ACHN (cell line): ENCODE results near the gene CFL2.
"Not testable (repeated sequence)": the region's sequence is repeated elsewhere in the genome, so short reads cannot be mapped to it uniquely, and the experiment has no call there.

Experiments used
- DNase-seq: peaks from one replicate; pipeline ENCODE4 v3.0.0-alpha.2; 2015
- in situ Hi-C: cut with HindIII; loops from 2 replicates; pipeline ENCODE4 v1.10.0; 2017; ENCODE audit warnings: low sequenced_read_pairs, low pct_ligation_motif_present, low pct_unique_long_range_greater_than_20kb

The CFL2 gene

DNA sequence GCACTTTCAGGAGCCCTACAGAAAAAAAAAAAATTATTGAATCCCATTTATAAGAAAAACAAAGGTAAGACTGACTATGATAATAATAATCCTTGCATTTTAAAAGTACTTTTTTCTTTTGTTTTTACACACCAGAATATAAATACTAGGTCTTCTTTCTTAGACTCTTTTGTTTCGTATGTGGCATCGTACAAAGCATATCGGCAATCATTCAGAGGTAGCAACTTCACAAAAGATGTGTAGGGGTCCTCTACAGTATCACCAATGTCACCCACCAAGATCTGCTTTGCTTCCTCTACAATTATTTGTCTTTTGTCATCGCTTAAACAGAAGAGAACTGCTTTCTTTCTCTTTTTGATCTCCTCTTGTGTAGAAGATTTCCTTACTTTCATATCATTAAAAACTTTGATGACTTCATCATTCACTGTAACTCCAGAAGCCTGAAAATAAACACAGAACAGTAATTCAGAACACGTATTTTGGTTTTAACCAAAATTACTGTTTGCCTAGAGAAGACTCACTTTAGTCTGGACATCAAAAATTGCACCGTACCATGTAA, 1.2 kb downstream of the CFL2 start:
- in situ Hi-C loops, result no loop called here

GRCh38 chr14:34711796-34712712, 2.3 kb downstream of the CFL2 start:
- in situ Hi-C loops, result no loop called here

More for the DNA sequence above, 1.2 kb downstream of the CFL2 start:
- DNase-seq, result no peak

DNA sequence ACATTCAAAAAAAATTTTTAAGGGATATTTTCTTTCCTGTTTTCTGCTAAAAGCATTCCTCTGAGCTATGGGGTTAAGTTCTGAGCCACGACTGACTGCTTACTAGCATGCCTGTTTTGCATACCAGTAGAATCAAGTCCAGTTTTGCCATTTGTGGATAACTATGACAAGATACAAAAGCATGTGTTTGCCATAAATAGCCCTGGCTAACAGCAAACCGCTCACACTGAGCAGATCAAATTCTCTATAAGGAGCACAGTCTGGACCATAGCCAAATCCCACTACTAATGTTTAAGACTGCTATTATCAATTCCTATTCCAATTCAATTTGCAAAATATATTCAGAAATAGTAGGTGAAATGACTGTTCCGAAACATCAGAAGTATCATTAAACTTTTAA, 3.2 kb downstream of the CFL2 start:
- in situ Hi-C loops, result no loop called here
- DNase-seq, result no peak

More at GRCh38 chr14:34711796-34712712, 2.3 kb downstream of the CFL2 start:
- no peak for DNase-seq

DNA sequence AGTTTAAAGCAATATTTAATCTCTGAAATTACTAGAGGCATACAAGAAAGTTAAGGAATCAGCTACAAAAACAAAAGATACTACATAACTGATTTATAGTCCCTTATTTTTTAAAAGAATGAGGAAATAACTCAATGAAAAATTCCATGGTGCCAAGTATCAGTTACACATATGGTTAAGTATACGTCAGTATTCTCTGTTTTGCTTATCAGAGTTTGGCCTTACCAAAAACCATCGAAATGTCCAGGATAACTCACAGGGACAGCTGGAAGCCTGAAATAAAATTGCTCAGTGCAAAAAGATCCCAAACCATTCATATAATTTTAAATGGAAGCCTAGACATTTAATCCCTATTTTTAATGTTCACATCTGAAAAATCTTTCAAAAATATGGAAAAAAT, 3.6 kb downstream of the CFL2 start:
- in situ Hi-C loops, result no loop called here
- DNase-seq, result no peak

DNA sequence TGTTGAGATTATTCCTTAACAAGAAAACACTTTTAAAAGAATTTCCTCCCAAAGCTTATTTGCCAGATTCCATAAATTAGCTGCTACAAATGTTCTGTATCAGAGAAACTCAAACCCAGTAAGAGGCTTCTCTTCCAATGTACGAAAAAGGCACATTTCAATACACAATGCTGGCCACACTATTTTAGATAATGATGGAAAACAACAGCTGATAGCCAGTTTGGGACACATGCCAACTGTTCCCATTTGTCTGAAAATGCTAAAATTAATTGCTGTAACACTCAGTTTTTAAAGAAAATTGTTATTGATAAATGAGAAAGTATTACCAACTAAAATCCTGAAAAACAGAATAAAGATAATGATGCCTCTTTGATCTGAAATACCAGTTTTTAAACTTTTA, 4.4 kb downstream of the CFL2 start:
- in situ Hi-C loops, result no loop called here
- no peak for DNase-seq

DNA sequence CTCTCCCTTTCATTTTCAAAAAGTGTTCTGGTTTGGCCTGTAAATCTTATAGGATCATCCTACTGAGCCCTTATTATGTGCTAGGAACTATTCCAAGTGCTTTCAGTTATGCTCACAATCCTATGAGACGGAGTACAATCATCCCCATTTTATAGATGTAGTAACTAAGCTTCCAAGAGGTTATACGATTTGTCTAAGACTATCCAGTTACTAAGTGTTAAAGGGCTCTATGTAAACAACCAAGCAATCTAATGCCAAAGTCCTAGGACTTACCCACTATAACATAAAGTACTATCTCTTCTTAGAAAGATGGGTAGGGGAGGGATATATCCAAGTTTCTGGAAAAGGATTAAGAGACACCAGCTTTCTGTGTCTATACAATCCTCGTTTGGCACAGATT, 6.7 kb downstream of the CFL2 start:
- no peak for DNase-seq
- in situ Hi-C loops, result no loop called here

DNA sequence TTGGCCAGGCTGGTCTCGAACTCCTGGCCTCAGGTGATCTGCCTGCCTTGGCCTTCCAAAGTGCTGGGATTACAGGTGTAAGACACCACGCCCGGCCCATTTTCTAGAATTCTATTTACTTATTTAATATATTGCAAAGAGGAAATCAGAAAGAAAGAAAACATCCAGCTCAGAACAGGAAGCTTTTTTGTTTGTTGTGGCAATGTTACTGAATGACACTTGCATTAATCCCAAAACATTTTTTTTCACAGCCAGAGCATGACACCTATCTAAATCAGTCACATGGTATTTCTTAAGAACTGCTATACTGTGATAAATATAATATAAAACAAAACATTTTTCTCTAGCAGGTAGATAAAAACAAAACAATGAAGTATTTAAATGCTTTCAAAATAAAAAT, 12.6 kb downstream of the CFL2 start:
- in situ Hi-C loops, result no loop called here
- DNase-seq, result no peak

DNA sequence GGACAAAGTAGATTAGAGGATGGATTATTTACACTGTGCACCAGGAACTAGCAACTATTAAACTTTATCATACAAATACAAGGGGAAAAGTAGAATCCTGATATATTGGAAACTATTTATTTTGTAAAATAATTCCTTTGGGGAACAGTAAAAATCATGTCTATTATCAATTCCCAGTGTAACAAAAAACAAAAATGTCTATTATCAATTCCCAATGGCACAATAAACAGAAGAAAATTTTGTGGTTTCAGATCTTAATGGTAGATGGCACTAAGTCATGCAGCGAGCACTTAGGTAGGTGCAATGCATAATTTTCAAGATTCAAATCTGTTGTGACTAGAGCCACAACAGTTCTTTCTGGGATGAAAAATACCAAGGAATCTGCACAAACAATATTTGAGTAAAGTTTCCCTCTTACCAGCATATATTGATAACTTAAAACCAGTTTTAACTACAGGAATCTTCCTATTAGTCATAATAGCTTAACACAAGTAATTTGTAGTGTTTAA, 13.7 kb downstream of the CFL2 start:
- no peak for DNase-seq
- in situ Hi-C loops, result no loop called here

DNA sequence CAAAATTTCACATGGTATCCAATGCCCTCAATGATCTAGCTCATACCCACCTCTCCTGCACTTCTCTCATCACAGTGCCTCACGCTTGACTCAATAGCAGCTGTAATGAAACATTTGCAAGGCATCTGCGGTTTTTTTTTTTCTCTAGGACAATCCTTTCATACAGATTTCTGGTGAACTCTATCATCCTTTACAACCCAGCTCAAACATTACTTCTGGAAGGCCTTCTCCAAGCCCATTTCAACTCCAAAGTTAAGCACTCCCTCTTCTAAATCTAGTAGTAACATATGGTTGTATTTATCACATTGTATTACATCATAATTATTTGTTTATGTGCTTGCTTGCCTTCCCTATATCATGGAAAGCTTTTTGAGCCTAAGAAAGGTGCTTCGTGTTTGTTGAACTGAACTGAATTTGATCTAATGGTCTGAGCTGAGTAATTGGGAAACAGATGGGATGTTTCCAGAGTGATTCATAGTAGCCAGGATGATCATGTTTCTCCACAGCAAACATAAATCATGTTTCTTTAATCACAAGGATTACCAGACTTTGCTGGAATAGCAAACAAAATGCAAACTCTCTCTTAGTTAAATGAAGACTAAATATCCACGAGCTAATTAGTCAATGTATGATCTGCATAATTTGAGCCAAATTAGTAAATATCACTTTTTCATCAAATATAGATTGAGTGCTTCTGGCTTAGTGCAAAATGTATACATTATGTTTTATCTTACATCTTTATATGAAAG, 14.3 kb downstream of the CFL2 start:
- in situ Hi-C loops, result no loop called here
- peak; percentile 83 for DNase-seq

GRCh38 chr14:34694216-34694615, 20.2 kb downstream of the CFL2 start:
- in situ Hi-C loops, DNase-seq: not testable (repeated sequence)

DNA sequence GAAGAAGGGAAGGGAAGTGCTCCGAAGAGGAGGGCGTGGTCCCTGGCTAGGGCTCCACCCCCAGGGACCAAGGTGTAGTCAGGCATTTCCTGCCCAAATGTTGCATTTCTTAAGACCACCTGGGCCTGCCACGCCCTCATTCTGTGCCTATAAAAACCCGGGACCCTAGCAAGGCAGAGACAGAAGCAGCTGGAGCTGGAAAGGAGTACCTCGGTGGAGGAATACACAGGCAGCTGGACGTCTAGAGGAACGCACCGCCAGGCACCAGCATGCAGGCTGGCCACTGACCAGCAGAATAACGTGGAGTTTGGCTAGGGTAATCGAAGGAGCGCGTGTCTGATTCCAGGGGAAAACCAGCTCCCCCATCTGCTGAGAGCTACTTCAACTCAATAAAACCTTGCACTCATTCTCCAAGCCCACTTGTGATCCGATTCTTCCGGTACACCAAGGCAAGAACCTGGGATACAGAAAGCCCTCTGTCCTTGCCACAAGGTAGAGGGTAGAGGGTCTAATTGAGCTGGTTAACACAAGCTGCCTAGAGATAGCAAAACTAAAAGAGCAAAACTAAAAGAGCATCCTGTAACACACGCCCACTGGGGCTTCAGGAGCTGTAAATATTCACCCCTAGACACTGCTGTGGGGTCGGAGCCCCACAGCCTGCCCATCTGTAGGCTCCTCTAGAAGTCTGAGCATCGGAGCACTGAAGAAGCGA, 21.0 kb downstream of the CFL2 start:
- in situ Hi-C loops, result no loop called here
- peak; percentile 34 for DNase-seq

DNA sequence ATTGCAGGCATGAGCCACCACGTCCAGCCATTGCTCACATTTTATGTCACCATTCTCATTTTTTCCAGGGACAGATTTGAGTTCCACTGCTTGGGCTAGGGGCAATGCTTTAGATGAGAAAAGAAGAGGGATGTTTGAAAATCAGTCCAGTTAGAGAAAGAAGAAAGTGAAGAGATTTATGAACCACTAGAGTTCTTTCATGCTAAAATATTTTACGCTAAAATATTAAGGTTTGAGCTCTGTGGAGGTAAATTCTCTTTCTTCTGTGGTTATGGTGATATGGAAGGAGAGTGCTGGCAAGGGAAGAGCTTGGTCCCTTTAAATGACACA, 21.5 kb downstream of the CFL2 start:
- in situ Hi-C loops, result no loop called here
- DNase-seq, result no peak

DNA sequence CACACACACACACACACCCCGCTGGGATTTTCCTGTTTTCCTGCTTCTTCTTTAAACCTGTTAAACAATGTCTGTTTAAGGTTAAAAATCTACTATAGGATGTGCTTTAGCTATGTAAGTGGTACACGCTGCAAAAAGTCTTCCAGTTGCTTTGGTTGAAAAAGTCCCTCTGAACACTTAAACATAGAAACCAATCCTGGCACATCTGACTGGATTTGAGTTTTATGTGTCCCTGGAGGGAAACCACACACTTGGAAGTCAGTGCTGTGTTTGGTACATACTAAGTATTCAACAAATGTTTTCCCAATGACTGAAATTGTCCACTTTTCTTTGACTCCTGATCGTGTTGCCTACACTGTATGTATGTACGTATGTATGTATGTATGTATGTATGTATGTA, 22.0 kb downstream of the CFL2 start:
- DNase-seq, result no peak
- in situ Hi-C loops, result no loop called here

DNA sequence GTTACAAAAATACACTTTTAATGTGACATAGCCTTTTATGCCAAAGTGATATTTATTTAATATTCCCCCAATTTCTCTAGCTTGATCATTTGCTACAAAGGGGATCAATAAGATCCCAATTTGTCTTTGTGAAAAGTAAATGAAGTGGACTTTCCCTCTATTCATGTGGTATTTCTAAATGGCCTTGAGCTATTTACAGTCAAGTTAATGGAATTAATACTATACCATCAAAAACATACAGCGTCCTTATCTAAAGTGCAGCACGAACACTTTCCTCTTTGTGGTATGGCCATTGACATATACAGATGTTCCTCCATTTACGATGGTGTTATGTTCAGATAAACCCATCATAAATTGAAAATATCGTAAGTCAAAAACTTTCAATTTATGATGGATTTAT, 23.2 kb downstream of the CFL2 start:
- in situ Hi-C loops, result no loop called here
- no peak for DNase-seq

DNA sequence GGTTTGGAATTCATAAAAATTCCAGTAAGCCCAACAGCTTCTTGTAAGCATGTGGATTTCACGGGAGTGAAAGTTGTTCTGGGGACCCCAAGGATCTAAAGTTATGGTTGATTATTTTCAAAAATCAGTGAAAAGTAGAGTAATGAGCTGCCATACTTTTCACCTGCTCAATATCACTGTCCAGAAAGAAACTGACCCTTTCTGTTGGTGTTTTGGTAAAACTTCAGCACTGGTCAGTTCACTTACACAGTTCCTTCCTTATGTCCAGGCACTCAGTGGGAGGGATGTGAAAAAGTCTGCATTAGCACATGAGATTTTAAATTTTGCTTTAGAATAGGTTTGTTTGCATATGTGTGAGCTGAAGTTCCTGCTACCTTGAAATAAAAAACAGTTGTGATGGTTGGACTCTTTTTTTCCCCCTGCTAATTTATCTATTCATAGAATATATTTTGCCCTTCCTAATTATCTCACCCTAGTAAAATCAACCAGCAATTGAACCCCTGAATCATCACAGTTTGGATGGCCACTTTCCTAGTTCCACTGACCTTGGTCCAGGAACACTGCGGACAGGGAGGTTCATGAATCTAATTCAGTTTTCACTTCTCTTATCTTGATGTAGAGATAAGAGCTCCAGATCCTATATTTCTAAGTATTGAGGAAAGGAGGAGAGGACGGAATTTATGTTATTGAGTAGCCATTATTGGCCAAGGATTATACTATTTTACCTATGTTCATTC, 25.8 kb downstream of the CFL2 start:
- no peak for DNase-seq
- in situ Hi-C loops, result no loop called here

DNA sequence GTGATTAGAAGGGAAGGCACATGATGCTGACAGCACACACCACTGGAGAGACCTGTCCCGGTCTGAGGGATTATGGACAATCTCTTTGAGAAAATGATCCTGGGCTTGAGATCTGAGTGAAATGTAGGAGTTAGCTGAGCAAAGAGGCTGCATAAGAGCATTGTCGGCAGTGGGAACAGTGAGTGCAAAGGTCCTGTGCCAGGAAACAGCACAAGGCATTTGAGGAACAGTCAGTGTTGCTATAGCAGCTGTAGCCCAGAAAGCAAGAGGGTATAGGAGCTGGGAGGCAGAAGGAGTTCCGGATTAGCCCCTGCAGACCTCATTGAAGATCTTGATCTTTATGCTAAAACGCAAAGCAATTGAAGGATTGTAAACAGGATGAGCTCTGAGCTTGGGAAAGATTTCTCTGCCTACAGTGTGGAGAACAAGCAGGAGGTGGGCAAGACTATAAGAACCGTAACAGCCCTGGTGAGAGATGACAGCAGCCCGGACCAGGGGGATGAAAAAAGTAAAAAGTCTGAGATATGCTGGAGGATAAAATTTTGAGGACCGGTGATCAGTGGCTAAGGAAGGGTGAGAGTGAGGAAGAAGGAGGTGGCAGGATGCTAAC, 28.5 kb downstream of the CFL2 start:
- DNase-seq, result no peak
- in situ Hi-C loops, result no loop called here

DNA sequence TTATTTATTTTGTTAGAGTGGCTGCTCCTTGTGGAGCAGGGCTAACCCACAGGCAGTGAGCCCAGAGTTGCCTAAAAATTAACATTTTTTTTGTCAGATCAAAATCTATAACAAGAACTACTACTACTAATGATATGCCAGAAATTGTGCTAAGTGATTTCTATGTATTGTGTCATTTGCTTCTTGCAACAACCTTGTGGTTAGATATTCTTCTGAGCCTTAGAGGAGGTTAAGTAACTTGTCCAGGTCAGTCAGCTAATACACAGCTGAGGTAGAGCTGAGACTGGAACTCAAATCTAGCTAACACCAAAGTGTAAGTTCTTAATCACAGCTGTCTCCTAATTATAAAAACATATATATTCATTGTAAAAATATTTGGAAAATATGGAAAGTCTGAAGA, 29.8 kb downstream of the CFL2 start:
- DNase-seq, result no peak
- in situ Hi-C loops, result no loop called here

DNA sequence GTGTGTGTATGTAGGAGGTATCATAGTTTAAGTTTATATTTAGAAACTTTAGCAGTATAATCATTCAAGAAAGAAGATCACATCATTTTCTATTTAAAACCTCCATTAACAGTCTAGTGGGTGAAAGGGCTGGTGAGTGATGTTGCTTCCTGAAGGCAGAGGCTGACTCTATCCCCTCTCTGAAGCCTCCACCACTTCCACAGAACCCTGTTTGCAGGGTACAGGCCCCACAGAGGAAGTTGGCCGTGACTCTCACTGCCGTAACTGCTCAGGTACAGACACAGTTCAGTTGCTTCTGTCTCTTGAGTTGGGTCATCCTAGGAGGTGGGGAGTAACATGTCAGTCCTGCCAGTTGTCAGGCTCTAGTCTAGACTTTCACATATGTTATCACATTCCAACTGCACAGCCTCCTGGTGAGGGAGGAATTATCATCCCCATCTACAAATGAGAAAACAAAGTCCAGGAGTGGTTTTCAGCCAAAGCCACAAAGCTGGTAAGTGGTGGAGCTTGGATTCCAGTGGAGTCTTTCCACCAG, 31.5 kb downstream of the CFL2 start:
- in situ Hi-C loops, result no loop called here
- no peak for DNase-seq
